Sigmoid colon (tissue), 7 donors: ENCODE data around the gene PISD. TPM values are rescaled to one million over a fixed set of nuclear protein-coding genes. Genes with fewer than 3 reads are reported as not detected.

Source experiments
- DNase-seq: peaks from one replicate; pipeline ENCODE4 v3.0.0-alpha.2; 2019
- H3K27ac ChIP-seq, 4 donors: fragments of 200-600 bp; sonication (generic); one replicate each; pipeline ENCODE4 v1.5.1; 2016 to 2019; ENCODE audit warnings: mild to moderate bottlenecking in 1 of 4
- H3K27me3 ChIP-seq, 3 donors: fragments of 200-600 bp; sonication (generic); one replicate each; pipeline ENCODE4 v1.5.1; 2019; ENCODE audit warnings: mild to moderate bottlenecking in 1 of 3
- H3K36me3 ChIP-seq, 4 donors: fragments of 200-600 bp; sonication (generic); one replicate each; pipeline ENCODE4 v1.5.1; 2016 to 2019
- H3K4me1 ChIP-seq, 4 donors: fragments of 200-600 bp; sonication (generic); one replicate each; pipeline ENCODE4 v1.5.1; 2017 to 2019
- H3K4me3 ChIP-seq, 4 donors: fragments of 200-600 bp; sonication (generic); one replicate each; pipeline ENCODE4 v1.5.1; 2017 to 2019; ENCODE audit warnings: mild to moderate bottlenecking in 2 of 4, moderate library complexity in 1 of 4
- H3K9me3 ChIP-seq, 4 donors: fragments of 200-600 bp in 3 of 4; sonication (generic) in 3 of 4; one replicate each; pipeline versions ENCODE4 v1.5.1 to v1.6.1; 2013 to 2019
- EP300 ChIP-seq, 4 donors: sonication (generic); formaldehyde crosslinking; IDR thresholded peaks; one replicate each; pipeline ENCODE4 v1.6.1; 2017; ENCODE audit warnings: antibody characterized with exemption in 4 of 4
- POLR2A ChIP-seq, 2 donors: fragments of 450-650 bp; IDR thresholded peaks; one replicate each; pipeline ENCODE4 v1.6.1; 2016; ENCODE audit warnings: antibody characterized with exemption in 2 of 2, mild to moderate bottlenecking in 2 of 2, moderate library complexity in 2 of 2
- POLR2AphosphoS5 ChIP-seq, 4 donors: sonication (generic); formaldehyde crosslinking; IDR thresholded peaks; one replicate each; pipeline ENCODE4 v1.6.1; 2017; ENCODE audit warnings: antibody characterized with exemption in 4 of 4
- WGBS, 2 donors: extraction: QIAGEN DNeasy Blood & Tissue Kit; methylation state at CpG; one replicate each; pipeline ENCODE4 v1.1.7; 2013; 5-methylcytosine and 5-hydroxymethylcytosine counted together
- intact Hi-C: fragments of 100-400 bp; cut with DNase I; formaldehyde crosslinking; loops from one replicate; pipeline ENCODE4 v1.15.1; 2023
- polyA plus RNA-seq, 3 donors: library from polyadenylated mRNA; stranded (reverse); fragments of 200-250 nt; gene quantifications; one replicate each; pipeline ENCODE4 v1.2.3, GENCODE V29; 2013
- total RNA-seq, 4 donors: library from RNA; depleted of rRNA; stranded (reverse); fragments of >200 nt; gene quantifications; one replicate each; pipeline ENCODE4 v1.1.0, GENCODE V29; 2016
- TF ChIP-seq, protein P1 (sequence below), 4 experiments: fragments of 450-650 bp in 3 of 4; fragments of 200-600 bp in 1 of 4; IDR thresholded peaks; one replicate each; pipeline ENCODE4 v1.5.1; 2016 to 2019; ENCODE audit warnings: antibody characterized with exemption in 4 of 4, mild to moderate bottlenecking in 3 of 4, moderate library complexity in 2 of 4
- donor health status: healthy with polysubstance abuse.
- donor health status: Bipolar disorder and iron deficiency.
- donor health status: healthy.

The PISD gene
- total and polyA plus RNA-seq, 7 donors = 10.8 to 40.3 (median 18.5) TPM

DNA sequence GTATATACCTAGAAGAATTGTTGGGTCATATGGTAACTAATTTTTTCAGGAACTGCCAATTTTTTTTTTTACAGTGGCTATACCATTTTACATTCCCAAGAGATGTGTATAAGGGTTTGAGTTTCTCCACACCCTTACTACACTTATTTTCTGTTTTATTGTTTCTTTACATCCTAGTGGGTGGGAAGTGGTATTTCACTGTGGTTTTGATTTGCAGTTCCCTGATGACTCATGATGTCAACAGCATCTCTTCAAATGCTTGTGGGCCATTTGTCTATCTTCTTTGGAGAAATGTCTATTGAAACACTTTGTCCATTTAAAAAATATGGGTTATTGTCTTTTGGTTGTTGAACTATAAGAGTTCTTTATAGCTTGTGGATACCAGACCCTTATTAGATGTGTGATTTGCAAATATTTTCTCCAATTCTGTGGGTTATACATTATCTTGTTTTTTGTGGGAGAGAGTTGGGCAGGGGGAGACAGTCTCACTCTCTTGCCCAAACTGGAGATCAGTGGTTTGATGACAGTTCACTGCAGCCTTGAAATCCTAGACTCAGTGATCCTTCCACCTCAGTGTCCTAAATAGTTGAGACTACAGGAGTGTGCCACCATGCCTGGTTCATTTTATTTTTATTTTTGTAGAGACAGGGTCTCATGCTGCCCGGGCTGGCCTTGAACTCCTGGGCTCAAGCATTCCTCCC is 30.3 kb upstream of the PISD start:
- Histone ChIP-seq H3K27me3 (no peaks in the 10 kb centered on the region), H3K9me3 (no peaks in the 10 kb centered on the region), H3K4me3 (no peak overlapping the region), H3K4me1 (no peaks in the 10 kb centered on the region), H3K36me3 (peaks cover 0 to 82% (median 23%) of the 10 kb centered on the region in 4 donors), H3K27ac (no peak overlapping the region)
- 97 to 98% methylated on average over 1 of the region's 1 CpG for WGBS, 2 donors
- intact Hi-C loops = no loop called here
- DNase-seq = no peak
- no peak for TF ChIP-seq EP300 (IDR thresholded peaks at IDR 0.05)
- TF ChIP-seq POLR2AphosphoS5 (IDR thresholded peaks at IDR 0.05) = no peak
- TF ChIP-seq POLR2A (IDR thresholded peaks at IDR 0.05) = no peak
- TF ChIP-seq, protein P1, sequence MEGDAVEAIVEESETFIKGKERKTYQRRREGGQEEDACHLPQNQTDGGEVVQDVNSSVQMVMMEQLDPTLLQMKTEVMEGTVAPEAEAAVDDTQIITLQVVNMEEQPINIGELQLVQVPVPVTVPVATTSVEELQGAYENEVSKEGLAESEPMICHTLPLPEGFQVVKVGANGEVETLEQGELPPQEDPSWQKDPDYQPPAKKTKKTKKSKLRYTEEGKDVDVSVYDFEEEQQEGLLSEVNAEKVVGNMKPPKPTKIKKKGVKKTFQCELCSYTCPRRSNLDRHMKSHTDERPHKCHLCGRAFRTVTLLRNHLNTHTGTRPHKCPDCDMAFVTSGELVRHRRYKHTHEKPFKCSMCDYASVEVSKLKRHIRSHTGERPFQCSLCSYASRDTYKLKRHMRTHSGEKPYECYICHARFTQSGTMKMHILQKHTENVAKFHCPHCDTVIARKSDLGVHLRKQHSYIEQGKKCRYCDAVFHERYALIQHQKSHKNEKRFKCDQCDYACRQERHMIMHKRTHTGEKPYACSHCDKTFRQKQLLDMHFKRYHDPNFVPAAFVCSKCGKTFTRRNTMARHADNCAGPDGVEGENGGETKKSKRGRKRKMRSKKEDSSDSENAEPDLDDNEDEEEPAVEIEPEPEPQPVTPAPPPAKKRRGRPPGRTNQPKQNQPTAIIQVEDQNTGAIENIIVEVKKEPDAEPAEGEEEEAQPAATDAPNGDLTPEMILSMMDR (IDR thresholded peaks at IDR 0.05) = no peak

DNA sequence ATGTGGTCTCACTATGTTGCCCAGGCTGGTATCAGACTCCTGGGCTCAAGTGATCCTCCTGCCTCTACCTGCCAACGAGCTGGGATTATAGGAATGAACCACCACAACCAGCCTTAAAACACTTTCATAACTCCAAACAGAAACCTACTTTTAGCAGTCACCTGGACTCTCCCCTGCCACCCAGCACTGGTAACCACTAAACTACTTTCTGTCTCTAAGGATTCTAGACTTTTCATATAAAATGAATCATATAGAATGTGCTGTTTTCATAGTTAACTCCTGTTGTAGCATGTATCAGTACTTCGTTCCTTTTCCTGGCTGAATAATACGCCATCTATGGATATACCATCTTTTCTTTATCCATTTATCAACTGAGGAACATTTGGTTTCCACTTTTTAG is 29.4 kb upstream of the PISD start:
- WGBS, 2 donors = 96 to 99% methylated on average over 3 of the region's 3 CpGs
- Histone ChIP-seq H3K4me1 (no peaks in the 10 kb centered on the region), H3K36me3 (peaks cover 0 to 82% (median 28%) of the 10 kb centered on the region in 4 donors), H3K9me3 (no peaks in the 10 kb centered on the region), H3K4me3 (no peak overlapping the region), H3K27ac (no peak overlapping the region), H3K27me3 (no peaks in the 10 kb centered on the region)
- intact Hi-C loops = no loop called here
- DNase-seq = no peak
- TF ChIP-seq, protein P1 (IDR thresholded peaks at IDR 0.05) = no peak
- no peak for TF ChIP-seq POLR2AphosphoS5 (IDR thresholded peaks at IDR 0.05)
- TF ChIP-seq EP300 (IDR thresholded peaks at IDR 0.05) = no peak
- TF ChIP-seq POLR2A (IDR thresholded peaks at IDR 0.05) = no peak

DNA sequence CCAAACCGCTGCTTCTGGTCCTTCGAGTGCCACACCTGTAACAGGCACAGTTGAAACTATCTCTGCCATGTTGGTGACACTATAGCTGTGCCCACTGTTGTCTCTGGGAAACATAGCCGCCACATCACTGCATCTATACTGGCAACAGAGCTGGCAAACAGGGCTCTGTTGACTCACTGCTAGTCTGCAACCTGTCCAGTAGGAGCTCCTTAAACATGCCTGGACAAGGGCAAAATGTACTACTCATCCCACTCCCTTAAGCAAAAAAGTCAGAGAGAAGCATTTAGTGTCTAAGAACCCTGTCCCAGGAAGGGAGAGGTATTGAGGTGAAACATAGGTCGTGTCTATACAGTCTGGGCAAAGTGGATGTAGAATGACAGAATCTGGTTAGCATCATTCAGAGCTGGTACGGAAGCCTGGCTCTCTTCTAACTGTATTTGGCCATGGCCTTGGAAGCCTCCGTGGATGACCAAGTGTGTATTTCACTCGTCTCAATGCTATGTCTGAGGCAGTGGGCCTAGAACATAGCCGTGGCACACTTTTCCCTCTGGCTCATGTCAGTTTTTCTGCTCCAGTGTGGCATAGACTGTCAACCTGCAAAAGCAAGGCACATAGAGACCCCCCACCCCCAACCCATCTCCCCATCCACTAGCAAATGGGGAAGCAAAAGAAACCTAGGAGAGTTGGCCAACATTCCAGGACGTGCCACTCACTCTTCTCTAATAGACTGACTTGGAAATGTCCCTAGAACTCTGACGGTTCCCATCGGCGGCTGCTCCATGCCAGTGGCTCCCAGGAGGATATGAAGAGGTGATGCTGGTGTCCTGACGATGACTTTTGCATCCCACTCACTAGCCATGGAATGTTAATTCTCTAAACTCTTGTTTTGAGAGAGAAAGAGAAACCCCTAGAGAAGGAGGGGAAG is 21.4 kb upstream of the PISD start:
- Histone ChIP-seq H3K4me1 (peaks cover 0 to 48% (median 46%) of the 10 kb centered on the region in 4 donors), H3K27me3 (no peaks in the 10 kb centered on the region), H3K4me3 (no peak overlapping the region), H3K9me3 (no peaks in the 10 kb centered on the region), H3K36me3 (peaks cover 0 to 46% (median 16%) of the 10 kb centered on the region in 4 donors), H3K27ac (peak overlapping the region in 3 of 4 donors; percentile 73 to 87 (median 85))
- intact Hi-C loops = no loop called here
- TF ChIP-seq POLR2AphosphoS5 (IDR thresholded peaks at IDR 0.05) (peak; percentile 26 to 85 (median 68)), POLR2A (IDR thresholded peaks at IDR 0.05) (no peak)
- WGBS, 2 donors = 90 to 91% methylated on average over 13 of the region's 13 CpGs
- peak; percentile 58 for DNase-seq

DNA sequence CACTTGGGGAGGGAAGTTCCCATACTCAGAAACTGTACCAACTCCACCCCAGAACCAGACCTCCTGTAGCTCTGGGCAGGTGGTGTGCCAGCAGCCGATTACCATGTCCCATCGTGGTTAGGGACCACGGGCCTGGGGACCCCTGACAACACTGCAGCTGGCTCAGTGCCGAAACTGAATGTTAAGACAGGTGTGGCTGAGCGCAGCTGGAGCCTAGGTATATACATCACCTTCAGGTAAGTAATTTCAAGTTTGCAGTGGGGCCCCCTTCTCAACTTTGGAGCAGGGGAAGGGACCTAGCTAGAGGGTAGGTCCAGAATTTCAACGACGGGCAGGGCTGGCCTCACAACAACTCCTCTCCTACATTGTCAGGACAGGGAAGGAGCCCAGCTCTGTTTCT is 20.7 kb upstream of the PISD start:
- Histone ChIP-seq H3K9me3 (no peaks in the 10 kb centered on the region), H3K4me1 (peaks cover 0 to 48% (median 46%) of the 10 kb centered on the region in 4 donors), H3K27me3 (no peaks in the 10 kb centered on the region), H3K4me3 (no peak overlapping the region), H3K27ac (peak overlapping the region; percentile 67 to 87 (median 79)), H3K36me3 (peaks cover 0 to 40% (median 15%) of the 10 kb centered on the region in 4 donors)
- peak; percentile 60 for DNase-seq
- intact Hi-C loops = no loop called here
- TF ChIP-seq POLR2AphosphoS5 (IDR thresholded peaks at IDR 0.05) (no peak), POLR2A (IDR thresholded peaks at IDR 0.05) (no peak), EP300 (IDR thresholded peaks at IDR 0.05) (no peak)
- TF ChIP-seq, protein P1 (IDR thresholded peaks at IDR 0.05) = no peak
- WGBS, 2 donors = 91 to 95% methylated on average over 7 of the region's 7 CpGs
